HUES48 (cell line): Measurements from ENCODE around the gene XPR1.

ENCODE experiments used
- H3K27ac ChIP-seq: one replicate; pipeline ENCODE4 v1.7.0; 2013; ENCODE audit warnings: low read depth, low read length, inconsistent platforms
- H3K27me3 ChIP-seq: 2 replicates; pipeline ENCODE4 v1.6.1; 2013; ENCODE audit warnings: mild to moderate bottlenecking, low read length; ENCODE audit not compliant: control insufficient read depth, insufficient read depth
- H3K36me3 ChIP-seq: 2 replicates; pipeline ENCODE4 v1.6.1; 2013; ENCODE audit warnings: low read length; ENCODE audit not compliant: control insufficient read depth, insufficient read depth
- H3K4me1 ChIP-seq: 2 replicates; pipeline ENCODE4 v1.6.1; 2013; ENCODE audit warnings: mild to moderate bottlenecking, low read length; ENCODE audit not compliant: control insufficient read depth, insufficient read depth
- H3K4me3 ChIP-seq: 2 replicates; pipeline ENCODE4 v1.5.1; 2013; ENCODE audit warnings: mild to moderate bottlenecking, low read depth, low read length
- H3K9ac ChIP-seq: 2 replicates; pipeline ENCODE4 v1.6.1; 2013; ENCODE audit warnings: mild to moderate bottlenecking, low read depth, low read length, moderate library complexity
- H3K9me3 ChIP-seq: 2 replicates; pipeline ENCODE4 v1.6.1; 2013; ENCODE audit warnings: low read length; ENCODE audit not compliant: control insufficient read depth, insufficient read depth

The XPR1 gene

GRCh38 chr1:180631766-180632325 lies at the start of gene XPR1:
TSS of gene XPR1 (plus strand) at chr1:180632022. CDS start at chr1:180632202, 180 bp downstream.
- Histone ChIP-seq H3K36me3 (no peaks in the 10 kb centered on the region), H3K4me3 (peak within 1 kb of the TSS; percentile 99), H3K4me1 (peaks cover 13% of the 10 kb centered on the region), H3K27me3 (no peaks in the 10 kb centered on the region), H3K9me3 (no peaks in the 10 kb centered on the region), H3K9ac (peak within 1 kb of the TSS; percentile 87), H3K27ac (peak within 1 kb of the TSS; percentile 97)

DNA sequence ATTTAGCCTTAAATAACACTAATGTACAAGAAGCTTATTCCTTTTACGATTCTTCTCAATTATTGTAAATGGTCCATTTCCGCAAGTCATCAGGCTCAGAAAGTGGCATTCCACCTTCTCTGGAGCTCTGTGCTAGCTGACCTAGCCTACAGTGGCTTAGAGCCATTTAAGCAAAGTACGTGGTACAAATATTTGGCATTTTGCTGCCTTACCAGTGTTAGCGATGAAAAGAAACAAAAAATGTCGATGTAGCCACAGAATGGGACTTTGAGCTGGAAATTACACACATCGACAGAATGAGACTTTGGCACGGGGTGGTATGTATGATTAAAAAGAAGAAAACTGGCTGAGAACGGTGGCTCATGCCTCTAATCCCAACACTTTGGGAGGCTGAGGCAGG lies 47.0 kb upstream of the XPR1 start:
- no peaks in the 10 kb centered on the region for H3K27me3 ChIP-seq
- H3K9ac ChIP-seq, result no peak overlapping the region
- no peak overlapping the region for H3K27ac ChIP-seq
- no peak overlapping the region for H3K4me3 ChIP-seq
- no peaks in the 10 kb centered on the region for H3K36me3 ChIP-seq
- no peaks in the 10 kb centered on the region for H3K4me1 ChIP-seq
- H3K9me3 ChIP-seq, result 0 out of 2 replicates have a peak, but pooled peaks cover 3% of the 10 kb centered on the region

GRCh38 chr1:180585994-180586359 lies 45.8 kb upstream of the XPR1 start:
- H3K9me3 ChIP-seq, result 0 out of 2 replicates have a peak, but pooled peaks cover 3% of the 10 kb centered on the region
- no peaks in the 10 kb centered on the region for H3K4me1 ChIP-seq
- H3K27me3 ChIP-seq, result no peaks in the 10 kb centered on the region
- no peak overlapping the region for H3K4me3 ChIP-seq
- H3K9ac ChIP-seq, result no peak overlapping the region
- H3K27ac ChIP-seq, result no peak overlapping the region
- no peaks in the 10 kb centered on the region for H3K36me3 ChIP-seq

GRCh38 chr1:180586671-180587155 lies 45.1 kb upstream of the XPR1 start:
- Histone ChIP-seq H3K4me1 (no peaks in the 10 kb centered on the region), H3K27me3 (no peaks in the 10 kb centered on the region), H3K9me3 (0 out of 2 replicates have a peak, but pooled peaks cover 3% of the 10 kb centered on the region), H3K36me3 (no peaks in the 10 kb centered on the region), H3K27ac (no peak overlapping the region), H3K4me3 (no peak overlapping the region), H3K9ac (no peak overlapping the region)

GRCh38 chr1:180588121-180588520 lies 43.7 kb upstream of the XPR1 start:
- Histone ChIP-seq H3K27me3 (no peaks in the 10 kb centered on the region), H3K4me1 (no peaks in the 10 kb centered on the region), H3K9ac (no peak overlapping the region), H3K9me3 (0 out of 2 replicates have a peak, but pooled peaks cover 3% of the 10 kb centered on the region), H3K4me3 (no peak overlapping the region), H3K36me3 (no peaks in the 10 kb centered on the region), H3K27ac (no peak overlapping the region)

DNA sequence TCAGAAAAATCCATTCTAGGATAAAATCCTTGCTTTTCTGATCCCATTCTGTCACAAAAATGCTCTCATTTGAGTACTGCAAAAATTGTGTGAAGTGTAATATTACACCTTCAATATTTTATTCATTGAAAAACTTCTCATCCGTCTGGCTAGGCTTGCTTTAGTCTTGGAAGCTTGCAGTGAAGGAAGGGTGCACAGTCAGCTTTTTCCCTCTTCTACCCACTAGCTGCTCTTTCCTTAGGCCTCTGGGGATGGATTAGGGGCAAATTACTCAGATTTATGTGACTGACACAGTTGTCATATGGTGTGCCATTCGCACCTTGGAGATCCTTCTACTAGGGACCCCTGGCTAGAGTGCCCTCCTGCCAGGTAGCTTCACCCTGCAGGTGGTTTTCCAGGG lies 40.9 kb upstream of the XPR1 start:
- H3K27ac ChIP-seq, result no peak overlapping the region
- H3K4me1 ChIP-seq, result no peaks in the 10 kb centered on the region
- no peak overlapping the region for H3K9ac ChIP-seq
- no peaks in the 10 kb centered on the region for H3K27me3 ChIP-seq
- H3K9me3 ChIP-seq, result 0 out of 2 replicates have a peak, but pooled peaks cover 3% of the 10 kb centered on the region
- H3K36me3 ChIP-seq, result no peaks in the 10 kb centered on the region
- H3K4me3 ChIP-seq, result no peak overlapping the region

GRCh38 chr1:180593382-180593781 lies 38.4 kb upstream of the XPR1 start:
- H3K4me3 ChIP-seq, result no peak overlapping the region
- H3K27ac ChIP-seq, result no peak overlapping the region
- no peaks in the 10 kb centered on the region for H3K36me3 ChIP-seq
- H3K9ac ChIP-seq, result no peak overlapping the region
- no peaks in the 10 kb centered on the region for H3K4me1 ChIP-seq
- H3K27me3 ChIP-seq, result no peaks in the 10 kb centered on the region
- 0 out of 2 replicates have a peak, but pooled peaks cover under 1% of the 10 kb centered on the region for H3K9me3 ChIP-seq

DNA sequence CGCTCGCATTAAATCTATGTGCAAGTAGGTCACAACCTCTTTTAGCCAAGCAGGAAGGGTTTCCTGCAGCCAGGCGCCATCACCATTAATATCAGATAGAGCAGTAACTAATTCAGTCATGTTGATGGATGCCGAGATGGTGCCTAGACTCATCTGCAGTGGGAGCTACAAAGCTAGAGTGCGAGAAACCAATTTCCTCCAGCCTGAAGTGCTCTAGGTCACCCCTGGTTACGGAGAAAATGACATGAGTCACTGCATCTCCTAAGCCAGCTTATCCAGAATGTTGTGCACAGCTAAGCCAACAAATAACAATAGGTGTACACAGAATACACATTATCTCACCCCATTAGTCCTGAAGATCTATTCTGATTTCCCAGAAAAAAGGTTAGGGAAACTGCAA lies 37.1 kb upstream of the XPR1 start:
- Histone ChIP-seq H3K27me3 (no peaks in the 10 kb centered on the region), H3K9me3 (no peaks in the 10 kb centered on the region), H3K9ac (no peak overlapping the region), H3K27ac (no peak overlapping the region), H3K36me3 (no peaks in the 10 kb centered on the region), H3K4me1 (peaks cover 7% of the 10 kb centered on the region; the same call in 1 of the 2 replicates), H3K4me3 (no peak overlapping the region)

GRCh38 chr1:180595966-180596365 lies 35.9 kb upstream of the XPR1 start:
- Histone ChIP-seq H3K36me3 (no peaks in the 10 kb centered on the region), H3K9ac (no peak overlapping the region), H3K4me3 (no peak overlapping the region), H3K27me3 (no peaks in the 10 kb centered on the region), H3K9me3 (no peaks in the 10 kb centered on the region), H3K4me1 (peaks cover 7% of the 10 kb centered on the region; the same call in 1 of the 2 replicates), H3K27ac (no peak overlapping the region)

DNA sequence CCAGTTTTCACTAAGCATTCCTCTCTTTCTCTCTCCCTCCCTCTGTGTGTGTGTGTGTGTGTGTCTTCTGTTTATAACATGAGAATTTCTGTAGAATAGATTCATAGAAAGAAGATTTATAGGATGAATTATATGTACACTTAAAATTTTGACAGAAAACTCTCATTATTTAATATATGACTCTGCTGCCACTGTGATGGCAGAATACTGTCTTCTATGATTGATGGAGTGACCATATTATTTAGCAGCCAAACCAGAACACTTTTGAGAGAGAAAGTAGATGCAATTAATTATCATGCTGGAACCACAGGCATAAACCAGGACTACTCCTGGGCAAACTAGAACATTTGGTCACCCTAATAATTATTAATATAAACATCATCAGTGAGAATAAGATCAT lies 34.3 kb upstream of the XPR1 start:
- H3K27me3 ChIP-seq, result no peaks in the 10 kb centered on the region
- peaks cover 7% of the 10 kb centered on the region; the same call in 1 of the 2 replicates for H3K4me1 ChIP-seq
- H3K4me3 ChIP-seq, result no peak overlapping the region
- H3K9me3 ChIP-seq, result no peaks in the 10 kb centered on the region
- H3K27ac ChIP-seq, result no peak overlapping the region
- no peak overlapping the region for H3K9ac ChIP-seq
- no peaks in the 10 kb centered on the region for H3K36me3 ChIP-seq

DNA sequence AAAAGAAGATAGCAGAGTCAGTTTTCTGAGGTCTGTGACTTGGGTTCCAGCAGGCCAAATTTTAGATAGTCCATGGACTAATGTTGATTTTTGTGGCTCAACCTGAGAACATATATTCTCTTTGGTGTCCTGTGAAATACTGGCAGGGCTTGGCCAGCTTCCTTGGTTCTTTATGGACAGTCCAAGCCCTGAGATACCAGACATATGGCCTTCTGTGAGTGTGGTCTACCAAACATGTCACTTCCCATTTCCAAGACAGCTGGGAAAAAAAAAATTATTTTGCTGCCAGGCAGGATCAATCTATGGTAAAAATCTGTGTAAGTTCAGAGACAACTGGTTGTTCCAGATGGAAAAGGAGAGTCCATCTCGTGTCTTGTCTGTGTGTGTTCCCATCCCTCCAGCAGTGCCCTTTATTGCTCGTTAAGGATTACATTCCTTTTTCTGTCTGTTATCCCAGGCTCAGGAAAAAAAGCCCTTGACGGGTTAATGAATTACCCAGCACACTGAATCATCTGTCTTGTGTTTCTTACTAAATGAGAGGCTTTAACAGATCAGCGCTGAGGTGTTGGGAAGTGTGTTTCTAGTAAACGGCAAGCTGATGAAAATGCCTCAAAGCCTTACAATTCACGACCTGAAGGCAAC lies 33.4 kb upstream of the XPR1 start:
- peak overlapping the region; percentile 9 for H3K27ac ChIP-seq
- H3K27me3 ChIP-seq, result no peaks in the 10 kb centered on the region
- peaks cover 7% of the 10 kb centered on the region; the same call in 1 of the 2 replicates for H3K4me1 ChIP-seq
- no peaks in the 10 kb centered on the region for H3K36me3 ChIP-seq
- no peak overlapping the region for H3K4me3 ChIP-seq
- H3K9me3 ChIP-seq, result no peaks in the 10 kb centered on the region
- no peak overlapping the region for H3K9ac ChIP-seq
